Hematopoietic multipotent progenitor cell treated with erythropoietin and hydrocortisone succinate and interleukin-3 and kit ligand, for 17 days (in vitro differentiated cells): ENCODE measurements around the gene TMEM147.
"Not testable (repeated sequence)": the region's sequence is repeated elsewhere in the genome, so short reads cannot be mapped to it uniquely, and the experiment has no call there.

Experiments
- DNase-seq: peaks from one replicate; pipeline ENCODE4 v3.0.0-alpha.2; 2015; ENCODE audit warnings: low spot score

Gene TMEM147

DNA sequence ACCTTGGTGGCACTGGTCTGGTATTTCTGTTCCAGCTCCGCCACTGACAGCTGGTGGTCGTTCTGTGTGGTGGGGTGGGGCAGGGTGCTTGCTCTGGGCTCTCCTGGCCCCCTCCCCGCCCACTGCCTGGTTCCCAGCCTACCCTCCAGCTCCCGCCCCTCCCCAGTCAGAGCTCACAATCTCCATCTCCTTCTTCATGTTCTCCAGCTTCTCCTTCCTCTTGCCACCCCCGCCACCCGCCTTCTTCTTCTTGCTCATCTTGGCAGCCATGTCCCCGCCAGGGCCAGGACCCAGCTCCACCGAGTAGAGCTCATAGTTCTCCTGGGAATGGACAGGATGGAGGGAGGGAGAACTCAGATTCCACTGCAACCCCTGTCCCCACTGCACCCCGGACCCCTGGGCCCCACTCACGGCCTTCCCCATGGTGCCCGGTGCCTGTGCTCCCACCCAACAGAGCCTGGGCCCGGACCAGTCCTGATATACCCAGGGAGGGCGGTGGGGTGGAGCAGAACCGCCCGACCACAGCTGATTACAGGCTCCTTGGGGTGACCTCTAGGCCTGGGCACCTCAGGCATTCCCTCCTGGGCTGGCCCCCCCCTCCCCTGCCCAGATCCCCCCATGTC, 17.9 kb downstream of the TMEM147 start, which contains the start of gene ATP4A:
Gene ATP4A (minus strand): TSS at position 452 of the 623 bp plus-strand sequence. CDS start 29 bp downstream, at position 423.
- no peak for DNase-seq

DNA sequence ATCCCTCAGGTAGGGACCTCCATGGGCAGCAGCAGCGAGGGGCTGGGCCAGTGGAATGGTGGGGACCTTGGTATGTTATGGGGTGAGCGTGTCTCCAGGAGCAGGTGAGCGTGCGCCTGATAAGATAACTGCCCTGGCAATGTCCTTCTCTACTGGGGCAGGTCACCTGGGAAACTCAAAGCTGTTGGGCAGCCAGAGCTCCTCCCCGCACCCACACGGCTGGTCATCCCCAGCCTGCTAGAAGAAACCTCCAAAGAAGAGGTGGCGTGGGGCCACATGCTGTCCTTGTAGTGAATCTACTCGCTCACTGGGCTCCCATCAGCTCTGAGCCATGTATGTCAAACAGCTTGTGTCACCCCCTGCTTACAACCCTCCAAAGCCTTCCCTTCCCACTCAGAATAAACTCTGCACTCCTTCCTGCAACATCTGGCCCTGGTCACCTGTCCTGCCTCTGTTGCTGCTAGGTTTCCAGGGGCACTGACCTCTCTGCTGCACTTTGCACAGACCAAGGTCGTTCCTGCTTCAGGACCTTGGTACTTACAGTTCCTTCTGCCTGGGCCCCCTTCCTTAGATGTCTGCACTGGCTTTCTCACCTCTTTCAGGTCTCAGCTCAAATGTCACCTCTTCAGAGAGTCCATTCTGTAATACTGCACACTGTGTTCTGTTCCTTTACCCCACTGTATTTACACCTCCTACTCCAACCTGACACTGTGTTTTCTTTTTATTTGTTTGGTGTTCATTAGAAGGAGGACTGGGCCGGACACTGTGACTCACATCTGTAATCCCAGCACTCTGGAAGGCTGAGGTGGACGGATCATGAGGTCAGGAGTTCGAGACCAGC, 19.8 kb downstream of the TMEM147 start:
- no peak for DNase-seq

- DNase-seq: no peak
Measured at GRCh38 chr19:35566738-35567137, 21.3 kb downstream of the TMEM147 start.

DNA sequence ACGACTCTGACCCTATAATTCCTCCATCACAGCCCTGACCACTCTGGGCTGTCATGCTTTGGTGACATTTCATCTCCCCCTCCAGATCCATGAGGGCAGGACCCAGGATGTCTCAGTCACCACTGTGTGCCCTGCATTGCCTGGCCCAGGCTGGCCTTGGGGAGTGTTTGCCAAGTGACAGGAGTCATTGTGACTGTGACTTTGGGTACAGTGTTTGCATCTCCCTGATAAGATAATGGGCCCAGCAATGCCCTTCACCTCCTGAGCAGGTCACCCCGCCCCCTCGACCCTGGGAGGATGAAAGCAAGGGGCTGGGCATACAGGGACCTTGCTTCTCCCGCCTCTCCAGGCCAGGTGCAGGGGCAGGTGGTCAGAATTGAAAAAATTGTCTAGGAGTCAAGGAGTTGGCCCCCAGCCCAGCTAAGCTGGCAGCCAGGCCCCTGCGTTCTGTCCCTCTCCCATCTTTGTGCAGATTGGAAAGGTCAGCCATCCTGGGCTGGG, 23.9 kb downstream of the TMEM147 start:
- no peak for DNase-seq

GRCh38 chr19:35571406-35571965, 26.1 kb downstream of the TMEM147 start:
- DNase-seq: no peak

GRCh38 chr19:35577918-35578317, 32.5 kb downstream of the TMEM147 start:
- no peak for DNase-seq

DNA sequence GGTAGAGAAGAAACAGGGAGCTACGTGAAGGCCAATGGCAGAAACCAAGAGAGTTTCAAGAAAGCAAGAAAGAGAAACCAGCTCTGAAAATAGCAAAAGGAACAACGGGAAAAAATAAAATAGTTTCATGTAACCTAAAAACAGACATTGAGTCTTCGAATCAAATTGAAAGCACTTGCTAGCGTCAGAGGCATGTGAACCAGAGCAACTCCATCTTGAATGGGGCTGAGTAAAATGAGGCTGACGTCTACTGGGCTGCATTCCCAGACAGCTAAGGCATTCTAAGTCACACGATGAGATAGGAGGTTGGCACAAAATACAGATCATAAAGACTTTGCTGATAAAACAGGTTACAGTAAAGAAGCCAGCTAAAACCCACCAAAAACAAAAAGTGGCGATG, 33.3 kb downstream of the TMEM147 start:
- DNase-seq: no peak

DNA sequence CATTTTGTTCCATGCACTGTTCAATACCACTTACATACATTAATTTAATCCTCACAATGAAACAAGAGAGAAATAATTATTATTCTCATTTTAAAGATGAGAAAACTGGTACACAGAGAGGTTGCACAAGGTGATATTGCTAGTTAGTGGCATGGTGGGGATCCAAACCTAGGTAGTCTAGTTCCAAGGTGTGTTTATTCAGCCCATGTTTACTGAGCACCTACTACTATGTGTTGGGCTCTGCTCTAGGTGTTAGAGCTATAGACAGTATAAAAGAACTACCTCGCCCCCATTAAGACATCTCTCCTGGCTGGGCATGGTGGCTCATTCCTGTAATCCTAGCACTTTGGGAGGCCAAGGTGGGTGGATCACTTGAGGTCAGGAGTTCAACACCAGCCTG, 37.3 kb downstream of the TMEM147 start:
- DNase-seq: no peak

DNA sequence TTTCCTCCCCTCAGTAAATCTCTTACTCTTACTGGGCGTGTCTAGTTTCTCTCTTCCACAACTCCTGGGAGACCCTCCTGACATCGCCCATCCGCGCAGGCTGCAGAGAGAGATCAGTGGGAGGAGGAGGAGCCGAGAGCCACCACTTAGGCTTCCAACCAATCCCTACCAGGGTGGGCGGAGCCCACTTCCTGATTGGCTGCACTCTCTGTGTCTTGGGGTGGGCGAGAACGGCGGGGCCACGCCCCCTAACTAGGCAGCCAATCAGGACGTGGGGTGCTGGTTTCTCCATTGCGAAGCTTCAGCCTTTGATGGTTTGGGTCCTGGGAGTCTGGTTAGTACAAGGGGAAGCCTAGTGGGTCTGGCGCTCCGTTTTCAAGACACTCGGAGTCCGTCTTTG, 40.4 kb downstream of the TMEM147 start, which contains the start of gene PMIS2:
Gene PMIS2 (plus strand): TSS at position 326 of the 400 bp plus-strand sequence. CDS start 87 bp downstream, outside the sequence.
- DNase-seq: peak; percentile 13

DNA sequence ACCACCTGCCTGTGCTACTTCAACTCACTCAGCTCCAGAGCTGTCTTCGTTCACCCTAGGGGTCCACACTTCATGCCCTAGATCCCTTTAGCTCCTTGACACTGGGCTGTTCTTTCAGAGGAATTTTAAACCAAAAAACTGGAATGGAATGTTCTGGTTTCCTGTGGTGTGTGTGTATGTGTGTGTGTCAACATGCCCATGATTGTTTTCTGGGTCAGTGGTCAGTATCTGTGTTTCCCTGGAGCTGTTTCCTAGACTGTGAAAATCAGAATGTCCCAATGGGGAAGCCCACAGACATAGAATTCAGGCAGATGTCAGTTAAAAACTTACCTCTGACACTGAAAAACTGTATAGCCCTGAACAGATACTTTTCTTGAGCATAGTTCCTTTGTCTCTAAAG, 41.9 kb downstream of the TMEM147 start:
- DNase-seq: no peak

- no peak for DNase-seq
Measured at GRCh38 chr19:35590875-35591274, 45.4 kb downstream of the TMEM147 start.

DNA sequence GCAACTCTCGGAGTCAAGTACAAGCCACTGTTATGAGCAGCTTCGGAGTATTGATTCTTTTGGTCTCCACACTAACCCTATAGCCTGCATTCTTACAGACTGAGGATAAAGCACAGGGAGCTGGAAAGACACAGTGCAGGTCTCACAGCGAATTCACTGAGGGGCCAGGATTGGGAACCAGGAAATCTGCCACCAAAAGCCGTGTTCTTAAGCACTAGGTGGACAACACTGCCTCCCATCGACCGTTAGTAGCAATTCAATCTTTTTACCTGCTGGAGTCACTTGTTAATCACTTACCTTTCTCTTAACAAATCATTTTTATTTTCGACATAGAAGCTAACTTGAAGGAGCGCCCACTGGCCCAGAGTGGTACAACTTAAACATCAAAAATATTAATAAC, 46.8 kb downstream of the TMEM147 start:
- peak; percentile 29 for DNase-seq

DNA sequence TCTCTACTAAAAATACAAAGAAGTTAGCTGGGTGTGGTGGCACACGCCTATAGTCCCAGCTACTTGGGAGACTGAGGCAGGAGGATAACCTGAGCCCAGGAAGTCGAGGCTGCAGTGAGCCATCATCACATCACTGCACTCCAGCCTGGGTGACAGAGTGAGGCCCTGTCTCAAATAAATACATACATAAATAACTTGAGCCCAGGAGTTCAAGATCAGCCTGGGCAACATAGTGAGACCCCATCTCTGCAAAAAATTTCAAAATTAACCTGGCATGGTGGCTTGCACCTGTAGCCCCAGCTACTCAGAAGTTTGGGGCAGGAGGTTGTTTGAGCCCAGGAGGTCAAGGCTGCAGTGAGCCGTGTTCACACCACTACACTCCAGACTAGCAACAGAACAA, 49.6 kb downstream of the TMEM147 start:
- not testable (repeated sequence) for DNase-seq

DNA sequence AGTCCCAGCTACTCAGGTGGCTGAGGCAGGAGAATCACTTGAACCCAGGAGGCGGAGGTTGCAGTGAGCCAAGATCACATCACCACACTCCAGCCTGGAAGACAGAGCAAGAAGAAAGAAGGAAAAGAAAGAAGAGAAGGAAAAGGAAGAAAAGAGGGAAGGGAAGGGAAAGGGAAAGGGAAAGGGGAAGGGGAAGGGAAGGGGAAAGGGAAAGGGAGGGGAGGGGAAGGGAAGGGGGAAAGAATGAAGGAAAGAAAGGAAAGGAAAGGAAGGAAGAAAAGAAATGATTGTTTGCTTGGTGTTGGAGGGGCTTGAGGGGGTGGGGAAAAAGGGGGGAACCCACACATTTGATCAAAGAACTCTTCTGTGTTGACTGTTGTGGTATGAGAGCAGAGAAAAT, 50.5 kb downstream of the TMEM147 start:
- no peak for DNase-seq

GRCh38 chr19:35596366-35596999, 51.1 kb downstream of the TMEM147 start:
- DNase-seq: no peak
